Activated naive CD8-positive, alpha-beta T cell treated with anti-CD3 and anti-CD28 coated beads for 36 hours (primary cell): Measurements from ENCODE around the gene RNF31. TPM values are rescaled to one million over a fixed set of nuclear protein-coding genes. Genes with fewer than 3 reads are reported as not detected.

ENCODE experiments used
- DNase-seq: peaks from one replicate; pipeline ENCODE4 v3.0.0; 2021
- H3K27ac Mint-ChIP-seq: one replicate; pipeline ENCODE4 v1.8.0; 2022; ENCODE audit warnings: mild to moderate bottlenecking, moderate library complexity, mixed read lengths
- H3K27me3 Mint-ChIP-seq: one replicate; pipeline ENCODE4 v1.8.0; 2022; ENCODE audit warnings: mild to moderate bottlenecking, mixed read lengths
- H3K36me3 Mint-ChIP-seq: one replicate; pipeline ENCODE4 v1.8.0; 2021; ENCODE audit warnings: mild to moderate bottlenecking, mixed read lengths
- H3K4me1 Mint-ChIP-seq: one replicate; pipeline ENCODE4 v1.8.0; 2021; ENCODE audit warnings: mixed read lengths
- H3K4me3 Mint-ChIP-seq: one replicate; pipeline ENCODE4 v1.8.0; 2022; ENCODE audit warnings: mild to moderate bottlenecking, moderate library complexity, mixed read lengths
- H3K9me3 Mint-ChIP-seq: one replicate; pipeline ENCODE4 v1.8.0; 2022; ENCODE audit warnings: mixed read lengths
- total RNA-seq, 2 experiments: library from RNA; stranded (reverse); gene quantifications; one replicate each; pipeline ENCODE4 v1.2.3, GENCODE V29; 2021

Gene RNF31
- total RNA-seq, 2 experiments from 2014 or later: 82.2 to 86.5 TPM

DNA sequence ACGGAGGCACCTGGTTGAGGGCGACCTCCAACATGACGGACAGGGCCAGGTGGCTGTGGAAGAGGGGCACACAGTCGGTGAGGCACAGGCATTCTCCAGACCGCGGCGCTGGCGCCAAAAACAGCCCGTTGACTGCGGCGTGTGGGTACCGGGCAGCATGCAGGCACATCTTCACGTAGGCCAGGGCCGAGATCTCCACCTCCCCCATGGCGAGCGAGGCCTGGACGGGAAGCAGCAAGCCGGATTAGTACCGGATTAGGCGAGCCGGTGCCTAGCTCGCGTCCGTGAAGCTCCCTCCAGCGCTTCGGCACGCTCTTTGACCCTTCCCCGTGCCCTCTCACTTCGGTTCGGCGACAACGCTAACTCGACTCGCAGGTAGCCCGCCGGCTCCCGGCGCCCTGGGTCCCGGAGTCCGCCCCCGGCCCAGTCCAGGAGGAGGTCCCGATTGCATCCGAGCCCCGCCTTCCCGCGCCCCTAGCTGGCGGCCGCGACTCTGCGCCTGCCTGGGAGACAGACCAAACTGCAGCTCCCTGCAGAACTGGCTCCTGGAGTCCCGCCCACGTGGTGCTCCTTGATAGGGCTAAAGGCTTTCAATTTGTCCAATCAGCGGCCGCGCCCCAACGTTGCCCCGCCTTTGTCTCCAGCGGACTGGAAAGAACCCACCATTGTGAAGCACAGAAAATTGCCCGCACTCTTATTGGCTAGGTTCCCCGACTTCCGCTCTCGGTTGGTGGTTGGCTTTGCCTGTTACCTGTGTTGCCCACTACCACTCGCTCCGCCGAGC, 6.0 kb upstream of the RNF31 start, which contains the start of gene EMC9:
Gene EMC9, minus strand, starts transcription at position 495 of the 784 bp plus-strand sequence. Its CDS starts 287 bp downstream, at position 208.
- H3K36me3 Mint-ChIP-seq: peaks cover 76% of the 10 kb centered on the region
- peak within 1 kb of the TSS; percentile 92 for H3K27ac Mint-ChIP-seq
- DNase-seq: peak; percentile 99
- no peaks in the 10 kb centered on the region for H3K9me3 Mint-ChIP-seq
- H3K27me3 Mint-ChIP-seq: no peaks in the 10 kb centered on the region
- H3K4me1 Mint-ChIP-seq: peaks cover 66% of the 10 kb centered on the region
- H3K4me3 Mint-ChIP-seq: peak within 1 kb of the TSS; percentile 96

GRCh38 chr14:24143511-24143910, 3.8 kb upstream of the RNF31 start:
- Mint-ChIP-seq H3K4me1 (peaks cover 52% of the 10 kb centered on the region), H3K36me3 (peaks cover 65% of the 10 kb centered on the region), H3K27ac (peak overlapping the region; percentile 54), H3K9me3 (no peaks in the 10 kb centered on the region), H3K27me3 (no peaks in the 10 kb centered on the region), H3K4me3 (no peak overlapping the region)
- DNase-seq: no peak

DNA sequence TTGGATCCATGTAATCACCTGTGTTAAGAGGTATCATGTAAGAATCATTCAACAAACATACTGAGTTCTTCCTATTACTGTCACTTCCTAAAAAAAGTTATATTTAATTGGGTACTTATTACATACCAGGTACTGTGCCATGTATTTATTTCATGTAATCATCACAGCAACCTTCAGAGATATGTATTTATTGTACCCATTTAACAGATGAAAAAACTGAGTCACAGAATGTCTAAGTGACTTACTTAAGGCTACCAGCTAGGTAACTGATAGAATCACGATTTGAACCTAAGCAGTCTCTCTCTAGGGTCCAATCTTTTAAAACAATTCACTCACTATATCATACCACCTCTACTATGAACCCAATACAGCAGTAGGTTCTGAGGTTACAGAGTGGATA, 2.8 kb upstream of the RNF31 start:
- peak overlapping the region; percentile 97 for H3K4me3 Mint-ChIP-seq
- peaks cover 50% of the 10 kb centered on the region for H3K4me1 Mint-ChIP-seq
- no peak for DNase-seq
- peaks cover 62% of the 10 kb centered on the region for H3K36me3 Mint-ChIP-seq
- H3K9me3 Mint-ChIP-seq: no peaks in the 10 kb centered on the region
- peak overlapping the region; percentile 76 for H3K27ac Mint-ChIP-seq
- no peaks in the 10 kb centered on the region for H3K27me3 Mint-ChIP-seq

GRCh38 chr14:24145219-24145618, 2.1 kb upstream of the RNF31 start:
- H3K9me3 Mint-ChIP-seq: no peaks in the 10 kb centered on the region
- H3K4me3 Mint-ChIP-seq: peak overlapping the region; percentile 97
- peaks cover 51% of the 10 kb centered on the region for H3K4me1 Mint-ChIP-seq
- peaks cover 63% of the 10 kb centered on the region for H3K36me3 Mint-ChIP-seq
- no peak for DNase-seq
- H3K27me3 Mint-ChIP-seq: no peaks in the 10 kb centered on the region
- peak overlapping the region; percentile 97 for H3K27ac Mint-ChIP-seq

DNA sequence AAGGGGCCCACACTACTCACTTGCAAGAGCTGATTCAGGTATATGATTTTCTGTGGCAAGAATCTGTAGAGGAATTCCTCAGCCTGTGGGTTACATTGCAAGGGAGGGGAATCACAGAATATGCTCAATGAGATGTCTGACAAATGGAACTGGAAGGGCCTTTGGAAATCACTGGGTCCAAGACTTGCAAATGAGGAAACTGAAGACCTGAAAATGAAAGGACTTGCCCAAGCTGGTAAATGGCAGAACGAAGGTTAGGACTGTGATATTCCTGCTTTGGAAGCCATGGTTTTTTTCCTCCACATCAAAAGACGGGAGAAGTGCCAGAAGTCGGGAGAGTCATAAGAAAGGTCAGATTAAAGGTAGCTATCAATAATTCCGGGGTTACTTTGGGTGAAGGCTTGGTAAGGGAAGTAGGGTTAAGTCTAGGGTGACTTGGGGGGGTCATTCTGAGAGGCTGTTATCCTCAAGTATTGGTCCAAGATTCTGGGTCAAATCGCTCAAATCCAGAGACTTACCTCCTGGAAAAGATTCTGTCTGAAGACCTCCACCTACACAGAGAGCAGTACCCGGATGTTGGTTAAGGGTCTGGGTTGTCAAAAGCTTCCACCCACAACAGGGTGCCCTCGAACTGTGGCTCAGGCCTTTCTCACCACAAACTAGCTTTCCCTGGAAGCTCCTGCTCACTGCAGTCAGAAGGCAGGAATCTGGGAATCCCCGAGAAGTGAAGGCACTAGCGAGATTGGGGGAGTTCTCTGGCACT, 1.4 kb upstream of the RNF31 start:
- H3K4me1 Mint-ChIP-seq: peaks cover 56% of the 10 kb centered on the region
- peaks cover 64% of the 10 kb centered on the region for H3K36me3 Mint-ChIP-seq
- no peaks in the 10 kb centered on the region for H3K9me3 Mint-ChIP-seq
- DNase-seq: no peak
- H3K27ac Mint-ChIP-seq: peak overlapping the region; percentile 97
- H3K4me3 Mint-ChIP-seq: peak overlapping the region; percentile 97
- no peaks in the 10 kb centered on the region for H3K27me3 Mint-ChIP-seq

DNA sequence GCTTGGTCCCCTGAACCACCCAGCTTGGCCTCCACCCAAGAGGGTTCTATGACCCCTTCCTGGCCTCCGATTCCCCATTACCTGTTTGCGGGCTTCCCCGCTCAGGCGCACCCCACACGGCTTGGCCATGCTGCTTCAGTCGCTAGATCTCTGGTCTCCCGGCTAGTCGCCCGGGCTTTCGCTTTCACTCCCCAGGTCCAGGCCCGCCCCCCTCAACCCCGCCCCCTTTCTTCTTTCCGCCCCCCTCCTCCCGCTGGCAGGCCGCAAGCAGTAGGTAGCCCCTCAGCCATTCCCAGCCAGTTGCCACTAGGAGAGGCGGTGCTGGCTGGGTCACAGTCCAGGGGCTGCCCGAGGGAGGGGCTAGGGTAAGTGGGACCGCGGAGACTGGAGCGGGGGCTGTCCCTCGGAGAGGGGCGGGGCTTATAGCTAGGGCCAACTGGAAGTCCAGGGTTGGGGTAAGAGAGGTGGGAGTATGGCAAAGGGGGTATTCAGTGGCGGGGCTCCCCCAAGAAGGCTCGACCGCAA, 783 bp upstream of the RNF31 start, which contains the start of gene PSME2:
Gene PSME2, minus strand, starts transcription at position 158 of the 525 bp plus-strand sequence. Its CDS starts 29 bp downstream, at position 129.
- Mint-ChIP-seq H3K9me3 (no peaks in the 10 kb centered on the region), H3K4me3 (peak within 1 kb of the TSS; percentile 97), H3K27ac (peak within 1 kb of the TSS; percentile 97), H3K27me3 (no peaks in the 10 kb centered on the region), H3K36me3 (peaks cover 63% of the 10 kb centered on the region), H3K4me1 (peaks cover 56% of the 10 kb centered on the region)
- peak; percentile 97 for DNase-seq

DNA sequence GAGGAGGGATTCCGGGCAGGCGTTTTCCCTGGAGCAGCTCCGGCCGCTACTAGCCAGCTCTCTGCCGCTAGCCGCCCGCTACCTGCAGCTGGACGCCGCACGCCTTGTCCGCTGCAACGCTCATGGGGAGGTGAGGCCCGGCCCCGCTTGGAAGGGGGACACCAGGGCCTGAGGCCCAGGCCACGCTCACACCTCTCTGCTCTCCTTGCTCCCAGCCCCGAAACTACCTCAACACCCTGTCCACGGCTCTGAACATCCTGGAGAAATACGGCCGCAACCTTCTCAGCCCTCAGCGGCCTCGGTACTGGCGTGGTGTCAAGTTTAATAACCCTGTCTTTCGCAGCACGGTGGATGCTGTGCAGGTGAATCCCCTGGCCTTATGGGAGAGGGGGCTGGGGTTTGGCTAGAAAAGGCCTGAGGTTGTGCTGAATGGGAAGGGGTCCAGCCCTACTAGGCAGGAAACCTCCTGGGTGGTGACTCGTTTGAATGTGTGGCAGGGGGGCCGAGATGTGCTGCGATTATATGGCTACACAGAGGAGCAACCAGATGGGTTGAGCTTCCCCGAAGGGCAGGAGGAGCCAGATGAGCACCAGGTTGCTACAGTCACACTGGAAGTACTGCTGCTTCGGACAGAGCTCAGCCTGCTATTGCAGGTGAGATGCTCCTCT, 597 bp downstream of the RNF31 start:
- no peaks in the 10 kb centered on the region for H3K27me3 Mint-ChIP-seq
- H3K4me3 Mint-ChIP-seq: peak overlapping the region; percentile 97
- peak; percentile 13 for DNase-seq
- no peaks in the 10 kb centered on the region for H3K9me3 Mint-ChIP-seq
- H3K36me3 Mint-ChIP-seq: peaks cover 59% of the 10 kb centered on the region
- peak overlapping the region; percentile 68 for H3K27ac Mint-ChIP-seq
- peaks cover 49% of the 10 kb centered on the region for H3K4me1 Mint-ChIP-seq

- Mint-ChIP-seq H3K9me3 (no peaks in the 10 kb centered on the region), H3K27me3 (no peaks in the 10 kb centered on the region), H3K4me3 (peak overlapping the region; percentile 97), H3K27ac (no peak overlapping the region), H3K36me3 (peaks cover 47% of the 10 kb centered on the region), H3K4me1 (peaks cover 35% of the 10 kb centered on the region)
- no peak for DNase-seq
Measured at GRCh38 chr14:24149302-24149969, 2.1 kb downstream of the RNF31 start.

DNA sequence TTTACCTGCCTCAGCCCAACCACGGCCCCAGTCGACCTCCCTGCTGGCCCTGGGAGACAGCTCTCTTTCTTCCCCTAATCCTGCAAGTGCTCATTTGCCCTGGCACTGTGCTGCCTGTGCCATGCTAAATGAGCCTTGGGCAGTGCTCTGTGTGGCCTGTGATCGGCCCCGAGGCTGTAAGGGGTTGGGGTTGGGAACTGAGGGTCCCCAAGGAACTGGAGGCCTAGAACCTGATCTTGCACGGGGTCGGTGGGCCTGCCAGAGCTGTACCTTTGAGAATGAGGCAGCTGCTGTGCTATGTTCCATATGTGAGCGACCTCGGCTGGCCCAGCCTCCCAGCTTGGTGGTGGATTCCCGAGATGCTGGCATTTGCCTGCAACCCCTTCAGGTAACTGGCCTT, 2.8 kb downstream of the RNF31 start:
- Mint-ChIP-seq H3K36me3 (peaks cover 41% of the 10 kb centered on the region), H3K27ac (no peak overlapping the region), H3K4me1 (peaks cover 31% of the 10 kb centered on the region), H3K9me3 (no peaks in the 10 kb centered on the region), H3K27me3 (no peaks in the 10 kb centered on the region), H3K4me3 (no peak overlapping the region)
- no peak for DNase-seq

- H3K9me3 Mint-ChIP-seq: no peaks in the 10 kb centered on the region
- H3K4me3 Mint-ChIP-seq: no peak overlapping the region
- peaks cover 36% of the 10 kb centered on the region for H3K36me3 Mint-ChIP-seq
- no peak for DNase-seq
- H3K4me1 Mint-ChIP-seq: peaks cover 26% of the 10 kb centered on the region
- H3K27ac Mint-ChIP-seq: no peak overlapping the region
- no peaks in the 10 kb centered on the region for H3K27me3 Mint-ChIP-seq
Measured at GRCh38 chr14:24150567-24150966, 3.3 kb downstream of the RNF31 start.

GRCh38 chr14:24150993-24151392, 3.7 kb downstream of the RNF31 start:
- Mint-ChIP-seq H3K27ac (no peak overlapping the region), H3K36me3 (peaks cover 34% of the 10 kb centered on the region), H3K27me3 (no peaks in the 10 kb centered on the region), H3K4me1 (peaks cover 21% of the 10 kb centered on the region), H3K4me3 (no peak overlapping the region), H3K9me3 (no peaks in the 10 kb centered on the region)
- no peak for DNase-seq

GRCh38 chr14:24151404-24152080, 4.2 kb downstream of the RNF31 start:
- Mint-ChIP-seq H3K27me3 (no peaks in the 10 kb centered on the region), H3K4me1 (peaks cover 21% of the 10 kb centered on the region), H3K27ac (no peak overlapping the region), H3K4me3 (no peak overlapping the region), H3K9me3 (no peaks in the 10 kb centered on the region), H3K36me3 (peaks cover 30% of the 10 kb centered on the region)
- no peak for DNase-seq

GRCh38 chr14:24155100-24155499, 7.8 kb downstream of the RNF31 start:
- DNase-seq: no peak
- peaks cover 15% of the 10 kb centered on the region for H3K36me3 Mint-ChIP-seq
- no peak overlapping the region for H3K4me3 Mint-ChIP-seq
- H3K9me3 Mint-ChIP-seq: no peaks in the 10 kb centered on the region
- H3K27me3 Mint-ChIP-seq: no peaks in the 10 kb centered on the region
- peaks cover 7% of the 10 kb centered on the region for H3K4me1 Mint-ChIP-seq
- H3K27ac Mint-ChIP-seq: no peak overlapping the region

- no peak overlapping the region for H3K4me3 Mint-ChIP-seq
Measured at GRCh38 chr14:24156840-24157239, 9.5 kb downstream of the RNF31 start.

More at GRCh38 chr14:24156840-24157239, 9.5 kb downstream of the RNF31 start:
- H3K36me3 Mint-ChIP-seq: peaks cover 14% of the 10 kb centered on the region
- H3K9me3 Mint-ChIP-seq: no peaks in the 10 kb centered on the region
- peak overlapping the region; percentile 11 for H3K27ac Mint-ChIP-seq
- H3K4me1 Mint-ChIP-seq: peaks cover 16% of the 10 kb centered on the region
- DNase-seq: no peak
- H3K27me3 Mint-ChIP-seq: peaks cover 6% of the 10 kb centered on the region
